ENCODE data around the gene CARS2. TPM values are rescaled to one million over a fixed set of nuclear protein-coding genes. Genes with fewer than 3 reads are reported as not detected.
A peak's percentile ranks its signal among the peaks of the same experiment; 100 is the strongest.

Gene CARS2
- total and polyA plus RNA-seq, 2 experiments from 2014 or later = 39.0 to 53.5 TPM

DNA sequence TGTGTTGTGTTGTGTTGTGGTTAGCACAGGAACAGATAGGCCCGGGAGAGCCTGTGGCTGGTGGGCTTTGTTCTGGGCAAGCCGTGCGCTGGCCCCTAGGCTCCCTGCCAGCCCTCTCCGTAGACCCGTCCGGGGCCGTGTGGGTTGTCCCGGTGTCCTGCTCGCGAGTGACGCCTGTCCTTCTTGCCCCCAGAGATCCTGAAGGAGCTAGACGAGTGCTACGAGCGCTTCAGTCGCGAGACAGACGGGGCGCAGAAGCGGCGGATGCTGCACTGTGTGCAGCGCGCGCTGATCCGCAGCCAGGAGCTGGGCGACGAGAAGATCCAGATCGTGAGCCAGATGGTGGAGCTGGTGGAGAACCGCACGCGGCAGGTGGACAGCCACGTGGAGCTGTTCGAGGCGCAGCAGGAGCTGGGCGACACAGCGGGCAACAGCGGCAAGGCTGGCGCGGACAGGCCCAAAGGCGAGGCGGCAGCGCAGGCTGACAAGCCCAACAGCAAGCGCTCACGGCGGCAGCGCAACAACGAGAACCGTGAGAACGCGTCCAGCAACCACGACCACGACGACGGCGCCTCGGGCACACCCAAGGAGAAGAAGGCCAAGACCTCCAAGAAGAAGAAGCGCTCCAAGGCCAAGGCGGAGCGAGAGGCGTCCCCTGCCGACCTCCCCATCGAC lies 13.3 kb upstream of the CARS2 start:
- Histone ChIP-seq H3K4me1 (ENCODE audit: insufficient read depth) (peaks cover 18% of the 10 kb centered on the region), H3K79me2 (replicated peaks; ENCODE audit: insufficient read depth) (peaks cover 86% of the 10 kb centered on the region), H3K27ac (ENCODE audit: low read depth) (no peak overlapping the region), H3F3A (replicated peaks; ENCODE audit: low read depth) (0 out of 2 replicates have a peak, but pooled peaks cover 5% of the 10 kb centered on the region), H3K36me3 (ENCODE audit: insufficient read depth) (no peaks in the 10 kb centered on the region; the same call in 1 of the 2 replicates), H3K9me2 (ENCODE audit: insufficient read depth) (no peaks in the 10 kb centered on the region), H3K4me3 (no peak overlapping the region), H2AFZ (no peak overlapping the region), H3K27me3 (ENCODE audit: insufficient read depth) (no peaks in the 10 kb centered on the region), H4K20me1 (replicated peaks; ENCODE audit: insufficient read depth) (peaks cover 46% of the 10 kb centered on the region), H3K4me2 (no peak overlapping the region)
- H3K4me3 Mint-ChIP-seq = no peak overlapping the region
- no peak for TF ChIP-seq POLR2AphosphoS5 (IDR thresholded peaks at IDR 0.05; ENCODE audit: low read depth)
- TF ChIP-seq, protein P1, sequence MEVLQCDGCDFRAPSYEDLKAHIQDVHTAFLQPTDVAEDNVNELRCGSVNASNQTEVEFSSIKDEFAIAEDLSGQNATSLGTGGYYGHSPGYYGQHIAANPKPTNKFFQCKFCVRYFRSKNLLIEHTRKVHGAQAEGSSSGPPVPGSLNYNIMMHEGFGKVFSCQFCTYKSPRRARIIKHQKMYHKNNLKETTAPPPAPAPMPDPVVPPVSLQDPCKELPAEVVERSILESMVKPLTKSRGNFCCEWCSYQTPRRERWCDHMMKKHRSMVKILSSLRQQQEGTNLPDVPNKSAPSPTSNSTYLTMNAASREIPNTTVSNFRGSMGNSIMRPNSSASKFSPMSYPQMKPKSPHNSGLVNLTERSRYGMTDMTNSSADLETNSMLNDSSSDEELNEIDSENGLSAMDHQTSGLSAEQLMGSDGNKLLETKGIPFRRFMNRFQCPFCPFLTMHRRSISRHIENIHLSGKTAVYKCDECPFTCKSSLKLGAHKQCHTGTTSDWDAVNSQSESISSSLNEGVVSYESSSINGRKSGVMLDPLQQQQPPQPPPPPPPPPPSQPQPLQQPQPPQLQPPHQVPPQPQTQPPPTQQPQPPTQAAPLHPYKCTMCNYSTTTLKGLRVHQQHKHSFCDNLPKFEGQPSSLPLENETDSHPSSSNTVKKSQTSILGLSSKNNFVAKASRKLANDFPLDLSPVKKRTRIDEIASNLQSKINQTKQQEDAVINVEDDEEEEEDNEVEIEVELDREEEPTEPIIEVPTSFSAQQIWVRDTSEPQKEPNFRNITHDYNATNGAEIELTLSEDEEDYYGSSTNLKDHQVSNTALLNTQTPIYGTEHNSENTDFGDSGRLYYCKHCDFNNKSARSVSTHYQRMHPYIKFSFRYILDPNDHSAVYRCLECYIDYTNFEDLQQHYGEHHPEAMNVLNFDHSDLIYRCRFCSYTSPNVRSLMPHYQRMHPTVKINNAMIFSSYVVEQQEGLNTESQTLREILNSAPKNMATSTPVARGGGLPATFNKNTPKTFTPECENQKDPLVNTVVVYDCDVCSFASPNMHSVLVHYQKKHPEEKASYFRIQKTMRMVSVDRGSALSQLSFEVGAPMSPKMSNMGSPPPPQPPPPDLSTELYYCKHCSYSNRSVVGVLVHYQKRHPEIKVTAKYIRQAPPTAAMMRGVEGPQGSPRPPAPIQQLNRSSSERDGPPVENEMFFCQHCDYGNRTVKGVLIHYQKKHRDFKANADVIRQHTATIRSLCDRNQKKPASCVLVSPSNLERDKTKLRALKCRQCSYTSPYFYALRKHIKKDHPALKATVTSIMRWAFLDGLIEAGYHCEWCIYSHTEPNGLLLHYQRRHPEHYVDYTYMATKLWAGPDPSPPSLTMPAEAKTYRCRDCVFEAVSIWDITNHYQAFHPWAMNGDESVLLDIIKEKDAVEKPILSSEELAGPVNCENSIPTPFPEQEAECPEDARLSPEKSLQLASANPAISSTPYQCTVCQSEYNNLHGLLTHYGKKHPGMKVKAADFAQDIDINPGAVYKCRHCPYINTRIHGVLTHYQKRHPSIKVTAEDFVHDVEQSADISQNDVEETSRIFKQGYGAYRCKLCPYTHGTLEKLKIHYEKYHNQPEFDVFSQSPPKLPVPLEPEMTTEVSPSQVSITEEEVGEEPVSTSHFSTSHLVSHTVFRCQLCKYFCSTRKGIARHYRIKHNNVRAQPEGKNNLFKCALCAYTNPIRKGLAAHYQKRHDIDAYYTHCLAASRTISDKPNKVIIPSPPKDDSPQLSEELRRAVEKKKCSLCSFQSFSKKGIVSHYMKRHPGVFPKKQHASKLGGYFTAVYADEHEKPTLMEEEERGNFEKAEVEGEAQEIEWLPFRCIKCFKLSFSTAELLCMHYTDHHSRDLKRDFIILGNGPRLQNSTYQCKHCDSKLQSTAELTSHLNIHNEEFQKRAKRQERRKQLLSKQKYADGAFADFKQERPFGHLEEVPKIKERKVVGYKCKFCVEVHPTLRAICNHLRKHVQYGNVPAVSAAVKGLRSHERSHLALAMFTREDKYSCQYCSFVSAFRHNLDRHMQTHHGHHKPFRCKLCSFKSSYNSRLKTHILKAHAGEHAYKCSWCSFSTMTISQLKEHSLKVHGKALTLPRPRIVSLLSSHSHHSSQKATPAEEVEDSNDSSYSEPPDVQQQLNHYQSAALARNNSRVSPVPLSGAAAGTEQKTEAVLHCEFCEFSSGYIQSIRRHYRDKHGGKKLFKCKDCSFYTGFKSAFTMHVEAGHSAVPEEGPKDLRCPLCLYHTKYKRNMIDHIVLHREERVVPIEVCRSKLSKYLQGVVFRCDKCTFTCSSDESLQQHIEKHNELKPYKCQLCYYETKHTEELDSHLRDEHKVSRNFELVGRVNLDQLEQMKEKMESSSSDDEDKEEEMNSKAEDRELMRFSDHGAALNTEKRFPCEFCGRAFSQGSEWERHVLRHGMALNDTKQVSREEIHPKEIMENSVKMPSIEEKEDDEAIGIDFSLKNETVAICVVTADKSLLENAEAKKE (CRISPR knock-in tag; IDR thresholded peaks at IDR 0.05) = no peak
- TF ChIP-seq, protein P2, sequence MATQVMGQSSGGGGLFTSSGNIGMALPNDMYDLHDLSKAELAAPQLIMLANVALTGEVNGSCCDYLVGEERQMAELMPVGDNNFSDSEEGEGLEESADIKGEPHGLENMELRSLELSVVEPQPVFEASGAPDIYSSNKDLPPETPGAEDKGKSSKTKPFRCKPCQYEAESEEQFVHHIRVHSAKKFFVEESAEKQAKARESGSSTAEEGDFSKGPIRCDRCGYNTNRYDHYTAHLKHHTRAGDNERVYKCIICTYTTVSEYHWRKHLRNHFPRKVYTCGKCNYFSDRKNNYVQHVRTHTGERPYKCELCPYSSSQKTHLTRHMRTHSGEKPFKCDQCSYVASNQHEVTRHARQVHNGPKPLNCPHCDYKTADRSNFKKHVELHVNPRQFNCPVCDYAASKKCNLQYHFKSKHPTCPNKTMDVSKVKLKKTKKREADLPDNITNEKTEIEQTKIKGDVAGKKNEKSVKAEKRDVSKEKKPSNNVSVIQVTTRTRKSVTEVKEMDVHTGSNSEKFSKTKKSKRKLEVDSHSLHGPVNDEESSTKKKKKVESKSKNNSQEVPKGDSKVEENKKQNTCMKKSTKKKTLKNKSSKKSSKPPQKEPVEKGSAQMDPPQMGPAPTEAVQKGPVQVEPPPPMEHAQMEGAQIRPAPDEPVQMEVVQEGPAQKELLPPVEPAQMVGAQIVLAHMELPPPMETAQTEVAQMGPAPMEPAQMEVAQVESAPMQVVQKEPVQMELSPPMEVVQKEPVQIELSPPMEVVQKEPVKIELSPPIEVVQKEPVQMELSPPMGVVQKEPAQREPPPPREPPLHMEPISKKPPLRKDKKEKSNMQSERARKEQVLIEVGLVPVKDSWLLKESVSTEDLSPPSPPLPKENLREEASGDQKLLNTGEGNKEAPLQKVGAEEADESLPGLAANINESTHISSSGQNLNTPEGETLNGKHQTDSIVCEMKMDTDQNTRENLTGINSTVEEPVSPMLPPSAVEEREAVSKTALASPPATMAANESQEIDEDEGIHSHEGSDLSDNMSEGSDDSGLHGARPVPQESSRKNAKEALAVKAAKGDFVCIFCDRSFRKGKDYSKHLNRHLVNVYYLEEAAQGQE (IDR thresholded peaks at IDR 0.05; ENCODE audit: unreplicated experiment) = no peak
- no peak for TF ChIP-seq JUNB (IDR thresholded peaks at IDR 0.05; ENCODE audit: unreplicated experiment)
- peaks cover 14% of the 10 kb centered on the region for H3K4me1 Mint-ChIP-seq
- peak overlapping the region; percentile 67; the same call in 1 of the 2 replicates for H3K27ac Mint-ChIP-seq
- no peak for ATAC-seq
- peaks cover 8% of the 10 kb centered on the region for H3K27me3 Mint-ChIP-seq (ENCODE audit: insufficient read depth, low read depth, poor library complexity)
- H3K9me3 Mint-ChIP-seq = peaks cover 5% of the 10 kb centered on the region; the same call in 1 of the 3 replicates
- DNase-seq (ENCODE audit: low spot score) = no peak
- peaks cover 24% of the 10 kb centered on the region for H3K36me3 Mint-ChIP-seq (ENCODE audit: low read depth)

All from GM23338 (cell line).